K562 (cell line): Measurements from ENCODE around the gene MEIS1. TPM values are rescaled to one million over a fixed set of nuclear protein-coding genes. Genes with fewer than 3 reads are reported as not detected.
A peak's percentile ranks its signal among the peaks of the same experiment; 100 is the strongest.

ENCODE experiments used
- PATZ1 ChIP-seq: fragments of 250-450 bp; sonication (Bioruptor Pico); IDR thresholded peaks from 2 replicates; pipeline ENCODE4 v1.5.0; 2020; ENCODE audit warnings: mild to moderate bottlenecking, borderline replicate concordance
- RNF2 ChIP-seq: sonication (generic); IDR thresholded peaks from 2 replicates; pipeline ENCODE4 v1.6.1; 2016
- ZNF316 ChIP-seq: fragments of 450-650 bp; IDR thresholded peaks from 2 replicates; pipeline ENCODE4 v1.6.1; 2016
- polyA plus RNA-seq, 8 experiments: library from polyadenylated mRNA; depleted of rRNA in 4 of 8; stranded (reverse) in 5 of 8; unstranded in 3 of 8; fragments of >200 nt; fragmentation: Nextera tagmentation in 2 of 8; fragmentation: Illumina TruSeq in 1 of 8; extraction: Ambion mirVana in 2 of 8; extraction: Trizol in 1 of 8; gene quantifications; 2 replicates each; pipeline versions ENCODE4 v1.2.1 to v1.2.3, GENCODE V29; 2011 to 2014; ENCODE audit warnings: inconsistent platforms in 1 of 8, missing spikeins in 1 of 8
- total RNA-seq, 7 experiments: library from RNA; depleted of rRNA in 6 of 7; stranded (reverse); fragments of >200 nt in 6 of 7; fragmentation: Illumina TruSeq in 2 of 7; extraction: Trizol in 2 of 7; gene quantifications; 2 replicates each; pipeline versions ENCODE4 v1.2.1 to v1.2.3, GENCODE V29; 2011 to 2021; ENCODE audit warnings: low replicate concordance in 1 of 7
- TF ChIP-seq, protein P1 (sequence below), 2 experiments: fragments of 450-650 bp in 1 of 2; sonication (generic) in 1 of 2; formaldehyde crosslinking in 1 of 2; IDR thresholded peaks; 2 replicates each; pipeline versions ENCODE4 v1.7.1 to v1.9.0; 2016 to 2022; ENCODE audit warnings: inconsistent platforms in 1 of 2, mild to moderate bottlenecking in 1 of 2, missing genetic modification reagents in 1 of 2

Gene MEIS1
- total and polyA plus RNA-seq, 9 of the 15 experiments (the other 6 are each of a cell fraction or from before 2014, with no cell fraction given), result 2.3 to 9.0 (median 5.9) TPM

- no peak for TF ChIP-seq PATZ1 (CRISPR knock-in tag)
- TF ChIP-seq RNF2, result no peak
- TF ChIP-seq ZNF316, result no peak
- TF ChIP-seq, protein P1, sequence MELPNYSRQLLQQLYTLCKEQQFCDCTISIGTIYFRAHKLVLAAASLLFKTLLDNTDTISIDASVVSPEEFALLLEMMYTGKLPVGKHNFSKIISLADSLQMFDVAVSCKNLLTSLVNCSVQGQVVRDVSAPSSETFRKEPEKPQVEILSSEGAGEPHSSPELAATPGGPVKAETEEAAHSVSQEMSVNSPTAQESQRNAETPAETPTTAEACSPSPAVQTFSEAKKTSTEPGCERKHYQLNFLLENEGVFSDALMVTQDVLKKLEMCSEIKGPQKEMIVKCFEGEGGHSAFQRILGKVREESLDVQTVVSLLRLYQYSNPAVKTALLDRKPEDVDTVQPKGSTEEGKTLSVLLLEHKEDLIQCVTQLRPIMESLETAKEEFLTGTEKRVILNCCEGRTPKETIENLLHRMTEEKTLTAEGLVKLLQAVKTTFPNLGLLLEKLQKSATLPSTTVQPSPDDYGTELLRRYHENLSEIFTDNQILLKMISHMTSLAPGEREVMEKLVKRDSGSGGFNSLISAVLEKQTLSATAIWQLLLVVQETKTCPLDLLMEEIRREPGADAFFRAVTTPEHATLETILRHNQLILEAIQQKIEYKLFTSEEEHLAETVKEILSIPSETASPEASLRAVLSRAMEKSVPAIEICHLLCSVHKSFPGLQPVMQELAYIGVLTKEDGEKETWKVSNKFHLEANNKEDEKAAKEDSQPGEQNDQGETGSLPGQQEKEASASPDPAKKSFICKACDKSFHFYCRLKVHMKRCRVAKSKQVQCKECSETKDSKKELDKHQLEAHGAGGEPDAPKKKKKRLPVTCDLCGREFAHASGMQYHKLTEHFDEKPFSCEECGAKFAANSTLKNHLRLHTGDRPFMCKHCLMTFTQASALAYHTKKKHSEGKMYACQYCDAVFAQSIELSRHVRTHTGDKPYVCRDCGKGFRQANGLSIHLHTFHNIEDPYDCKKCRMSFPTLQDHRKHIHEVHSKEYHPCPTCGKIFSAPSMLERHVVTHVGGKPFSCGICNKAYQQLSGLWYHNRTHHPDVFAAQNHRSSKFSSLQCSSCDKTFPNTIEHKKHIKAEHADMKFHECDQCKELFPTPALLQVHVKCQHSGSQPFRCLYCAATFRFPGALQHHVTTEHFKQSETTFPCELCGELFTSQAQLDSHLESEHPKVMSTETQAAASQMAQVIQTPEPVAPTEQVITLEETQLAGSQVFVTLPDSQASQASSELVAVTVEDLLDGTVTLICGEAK (IDR thresholded peaks at IDR 0.05), result 0 out of 2 replicates have a peak, but pooled peaks have one; percentile 29
- TF ChIP-seq, protein P1 (CRISPR knock-in tag; IDR thresholded peaks at IDR 0.05), result no peak
These were observed 131.9 kb downstream of the MEIS1 start (continued) for GRCh38 chr2:66566726-66567399.
